GM12872 (cell line): ENCODE data around the gene KRTAP19-4.

Source experiments
- TF ChIP-seq, protein P1 (sequence below): IDR thresholded peaks from 3 replicates; pipeline ENCODE4 v1.5.1; 2011; ENCODE audit warnings: low read depth, mild to moderate bottlenecking, low read length, moderate library complexity; ENCODE audit not compliant: insufficient read depth

KRTAP19-4 gene, protein sequence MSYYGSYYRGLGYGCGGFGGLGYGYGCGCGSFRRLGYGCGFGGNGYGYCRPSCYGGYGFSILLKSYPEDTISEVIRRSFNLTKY

DNA sequence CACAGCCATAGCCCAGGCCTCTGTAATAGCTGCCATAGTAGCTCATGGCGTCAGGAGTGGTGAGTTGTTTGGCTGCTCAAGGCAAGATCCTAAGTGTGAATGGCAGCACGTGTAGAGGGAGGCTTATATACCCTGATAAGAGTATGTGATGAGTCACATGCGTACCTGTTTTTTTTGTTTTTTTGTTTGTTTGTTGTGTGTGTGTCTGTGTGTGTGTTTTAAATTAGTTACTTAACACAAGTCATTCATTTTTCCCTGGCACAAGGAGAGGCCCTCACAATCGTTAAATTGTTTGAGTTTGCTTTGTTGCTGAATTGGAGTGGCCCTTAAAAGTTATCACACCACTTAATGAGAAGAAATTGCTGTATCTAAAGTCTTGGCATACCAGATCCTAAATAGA, at the start of gene KRTAP19-4:
TSS of gene KRTAP19-4 (minus strand) at position 101 of the 400 bp plus-strand sequence. CDS start at position 46, 55 bp downstream.
- TF ChIP-seq, protein P1, sequence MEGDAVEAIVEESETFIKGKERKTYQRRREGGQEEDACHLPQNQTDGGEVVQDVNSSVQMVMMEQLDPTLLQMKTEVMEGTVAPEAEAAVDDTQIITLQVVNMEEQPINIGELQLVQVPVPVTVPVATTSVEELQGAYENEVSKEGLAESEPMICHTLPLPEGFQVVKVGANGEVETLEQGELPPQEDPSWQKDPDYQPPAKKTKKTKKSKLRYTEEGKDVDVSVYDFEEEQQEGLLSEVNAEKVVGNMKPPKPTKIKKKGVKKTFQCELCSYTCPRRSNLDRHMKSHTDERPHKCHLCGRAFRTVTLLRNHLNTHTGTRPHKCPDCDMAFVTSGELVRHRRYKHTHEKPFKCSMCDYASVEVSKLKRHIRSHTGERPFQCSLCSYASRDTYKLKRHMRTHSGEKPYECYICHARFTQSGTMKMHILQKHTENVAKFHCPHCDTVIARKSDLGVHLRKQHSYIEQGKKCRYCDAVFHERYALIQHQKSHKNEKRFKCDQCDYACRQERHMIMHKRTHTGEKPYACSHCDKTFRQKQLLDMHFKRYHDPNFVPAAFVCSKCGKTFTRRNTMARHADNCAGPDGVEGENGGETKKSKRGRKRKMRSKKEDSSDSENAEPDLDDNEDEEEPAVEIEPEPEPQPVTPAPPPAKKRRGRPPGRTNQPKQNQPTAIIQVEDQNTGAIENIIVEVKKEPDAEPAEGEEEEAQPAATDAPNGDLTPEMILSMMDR = no peak

DNA sequence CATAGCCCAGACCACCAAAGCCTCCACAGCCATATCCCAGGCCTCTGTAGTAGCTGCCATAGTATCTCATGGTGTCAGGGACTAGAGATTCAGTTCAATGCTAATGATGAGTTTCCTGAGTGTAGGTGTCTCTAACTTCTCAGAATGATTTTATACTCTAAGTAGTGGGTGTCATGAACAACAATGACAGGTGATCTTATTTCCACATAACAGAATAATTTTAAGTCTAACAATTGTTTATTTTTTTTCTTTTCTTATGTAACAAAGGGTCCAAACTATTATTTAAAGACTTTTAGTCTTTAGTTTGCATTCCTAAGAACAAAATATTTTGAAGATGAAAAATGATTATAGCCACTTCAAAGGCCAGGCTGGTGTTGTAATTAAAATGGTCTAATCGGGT, 44.8 kb upstream of the KRTAP19-4 start, which contains the start of gene KRTAP19-6:
TSS of gene KRTAP19-6 (minus strand) at position 101 of the 400 bp plus-strand sequence. CDS start at position 70, 31 bp downstream.
- TF ChIP-seq, protein P1 = no peak

DNA sequence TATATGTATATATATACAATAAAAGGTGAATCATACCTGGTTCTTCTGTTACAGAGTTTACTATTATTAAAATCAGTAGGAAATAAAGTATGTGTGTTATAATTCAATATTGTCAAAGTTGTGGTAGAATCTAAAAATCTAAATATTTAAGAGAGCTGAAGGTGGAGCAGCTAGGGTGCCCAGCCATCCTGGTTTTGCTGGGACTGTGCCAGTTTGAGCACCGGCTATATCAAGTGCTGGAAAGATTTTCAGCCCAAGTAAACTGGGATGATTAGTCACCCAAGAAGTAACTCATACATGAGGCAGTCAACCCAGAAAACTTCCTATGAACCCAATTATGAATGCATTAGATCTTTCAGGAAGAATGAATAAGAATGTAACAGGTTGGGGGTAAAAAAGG, 21.9 kb upstream of the KRTAP19-4 start:
- TF ChIP-seq, protein P1 = no peak

DNA sequence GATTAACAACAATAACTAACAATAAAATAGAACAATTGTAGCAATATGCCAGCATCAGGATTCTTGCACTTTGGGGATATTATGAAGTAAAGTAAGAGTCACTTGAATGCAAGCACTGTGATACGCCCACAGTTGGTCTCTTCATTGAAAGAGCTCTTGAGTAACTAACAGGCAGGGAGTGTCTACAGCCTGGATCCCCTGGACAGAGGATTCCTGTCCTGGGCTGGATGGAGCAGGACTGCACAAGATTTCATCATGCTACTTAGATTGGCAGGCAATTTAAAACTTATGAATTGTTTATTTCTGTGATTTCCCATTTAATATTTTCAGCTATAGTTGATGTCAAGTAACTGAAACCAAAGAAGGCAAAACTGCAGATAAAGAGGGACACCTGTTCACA, 18.7 kb upstream of the KRTAP19-4 start:
- TF ChIP-seq, protein P1 = no peak

DNA sequence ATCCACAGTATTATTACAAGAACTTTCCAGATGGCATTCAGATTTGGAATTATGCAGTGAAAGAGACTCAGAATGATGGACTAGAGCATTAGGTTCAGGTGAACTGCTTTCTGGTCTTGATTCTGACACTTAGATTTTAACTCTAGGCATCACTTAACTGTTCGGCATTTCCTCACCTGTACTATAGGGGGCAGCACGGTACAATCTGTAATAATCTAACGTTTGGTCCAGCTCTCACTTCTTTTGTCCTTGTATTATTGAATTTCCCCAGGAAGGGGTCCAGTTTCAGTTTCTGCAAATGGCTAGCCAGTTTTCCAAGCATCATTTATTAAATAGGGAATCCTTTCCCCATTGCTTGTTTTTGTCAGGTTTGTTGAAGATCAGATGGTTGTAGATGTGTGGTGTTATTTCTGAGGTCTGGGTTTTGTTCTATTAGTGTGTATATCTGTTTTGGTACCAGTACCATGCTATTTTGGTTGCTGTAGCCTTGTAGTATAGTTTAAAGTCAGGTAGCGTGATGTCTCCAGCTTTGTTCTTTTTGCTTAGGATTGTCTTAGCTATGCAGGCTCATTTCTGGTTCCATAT, 8.7 kb upstream of the KRTAP19-4 start:
- TF ChIP-seq, protein P1 = peak; percentile 42; the same call in 2 of the 3 replicates

DNA sequence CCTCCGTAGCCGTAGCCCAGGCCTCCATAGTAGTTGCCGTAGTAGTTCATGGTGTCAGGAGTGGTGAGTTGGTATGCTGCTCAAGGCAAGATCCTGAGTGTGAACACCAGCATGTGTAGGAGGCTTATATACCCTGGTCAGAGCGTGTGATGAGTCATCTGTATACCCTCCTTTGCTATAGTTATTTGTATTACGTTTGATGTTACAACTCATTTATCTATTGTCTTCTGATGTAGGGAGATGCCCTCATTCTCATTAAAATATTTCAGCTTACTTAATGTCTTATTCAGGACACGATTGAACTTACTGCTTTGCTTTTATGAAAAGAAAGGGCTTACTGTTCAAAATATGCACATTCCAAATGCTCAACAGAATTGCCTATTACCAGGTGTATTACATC, 5.1 kb upstream of the KRTAP19-4 start, which contains the start of gene KRTAP19-5:
TSS of gene KRTAP19-5 (minus strand) at position 101 of the 400 bp plus-strand sequence. CDS start at position 50, 51 bp downstream.
- TF ChIP-seq, protein P1 = no peak

DNA sequence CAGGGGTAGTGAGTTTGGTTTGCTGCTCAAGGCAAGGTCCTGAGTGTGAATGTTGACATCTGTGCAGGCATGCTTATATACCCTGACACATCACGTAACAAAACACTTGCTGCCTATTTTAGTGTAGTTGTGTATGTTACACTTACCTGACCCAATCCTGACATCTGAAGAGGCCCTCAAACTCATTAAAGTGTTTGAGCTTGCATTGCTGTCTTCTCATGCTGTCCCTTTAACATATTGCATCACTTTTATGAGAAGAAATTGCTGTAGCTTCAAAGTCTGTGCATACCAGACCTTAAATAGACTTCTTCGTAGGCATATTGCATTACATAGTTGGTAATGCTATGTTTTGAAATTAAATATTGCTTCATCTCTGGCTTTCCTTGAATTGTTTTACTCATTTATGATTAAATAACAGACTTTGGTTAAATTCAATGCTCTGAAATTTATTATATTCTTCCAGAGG, 5.0 kb downstream of the KRTAP19-4 start, which contains the start of gene KRTAP19-3:
TSS of gene KRTAP19-3 (minus strand) at position 51 of the 466 bp plus-strand sequence. CDS start 56 bp downstream, outside the sequence.
- TF ChIP-seq, protein P1 = no peak
